ENCODE measurements around the gene GRIA1. TPM values are rescaled to one million over a fixed set of nuclear protein-coding genes. Genes with fewer than 3 reads are reported as not detected.

GRIA1 gene
- total RNA-seq, 3 donors from 2014 or later = 0.10 to 0.54 TPM; not detected in 1

DNA sequence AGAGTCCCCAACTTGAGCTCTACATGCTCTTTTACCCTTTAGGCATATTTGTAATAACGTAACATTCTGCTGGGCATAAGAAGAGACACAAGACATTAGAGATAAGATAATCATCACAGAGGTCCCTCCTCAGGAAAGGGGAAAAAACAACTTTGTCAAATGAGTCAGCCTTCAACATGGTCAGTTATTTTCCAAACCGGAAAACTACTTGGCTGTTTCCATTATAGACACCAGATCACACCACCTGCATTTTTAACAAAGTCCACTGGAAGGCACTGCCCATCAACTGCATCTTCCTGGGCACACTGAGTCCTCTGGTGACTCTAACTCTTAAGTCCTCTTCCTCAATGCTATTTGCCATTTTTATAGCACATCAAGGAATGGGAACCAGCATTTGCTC is 326.4 kb downstream of the GRIA1 start:
- no peaks in the 10 kb centered on the region for H3K9me3 ChIP-seq
- H3K36me3 ChIP-seq (ENCODE audit: low read depth) = no peaks in the 10 kb centered on the region
- no peaks in the 10 kb centered on the region for H3K4me1 ChIP-seq (ENCODE audit: low read depth)
- intact Hi-C loops (cut with DNase I, micrococcal nuclease) = no loop called here
- ATAC-seq = no peak
- TF ChIP-seq, protein P1, sequence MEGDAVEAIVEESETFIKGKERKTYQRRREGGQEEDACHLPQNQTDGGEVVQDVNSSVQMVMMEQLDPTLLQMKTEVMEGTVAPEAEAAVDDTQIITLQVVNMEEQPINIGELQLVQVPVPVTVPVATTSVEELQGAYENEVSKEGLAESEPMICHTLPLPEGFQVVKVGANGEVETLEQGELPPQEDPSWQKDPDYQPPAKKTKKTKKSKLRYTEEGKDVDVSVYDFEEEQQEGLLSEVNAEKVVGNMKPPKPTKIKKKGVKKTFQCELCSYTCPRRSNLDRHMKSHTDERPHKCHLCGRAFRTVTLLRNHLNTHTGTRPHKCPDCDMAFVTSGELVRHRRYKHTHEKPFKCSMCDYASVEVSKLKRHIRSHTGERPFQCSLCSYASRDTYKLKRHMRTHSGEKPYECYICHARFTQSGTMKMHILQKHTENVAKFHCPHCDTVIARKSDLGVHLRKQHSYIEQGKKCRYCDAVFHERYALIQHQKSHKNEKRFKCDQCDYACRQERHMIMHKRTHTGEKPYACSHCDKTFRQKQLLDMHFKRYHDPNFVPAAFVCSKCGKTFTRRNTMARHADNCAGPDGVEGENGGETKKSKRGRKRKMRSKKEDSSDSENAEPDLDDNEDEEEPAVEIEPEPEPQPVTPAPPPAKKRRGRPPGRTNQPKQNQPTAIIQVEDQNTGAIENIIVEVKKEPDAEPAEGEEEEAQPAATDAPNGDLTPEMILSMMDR (IDR thresholded peaks at IDR 0.05) = no peak
- H3K4me3 ChIP-seq = no peak overlapping the region
- no peak for DNase-seq

DNA sequence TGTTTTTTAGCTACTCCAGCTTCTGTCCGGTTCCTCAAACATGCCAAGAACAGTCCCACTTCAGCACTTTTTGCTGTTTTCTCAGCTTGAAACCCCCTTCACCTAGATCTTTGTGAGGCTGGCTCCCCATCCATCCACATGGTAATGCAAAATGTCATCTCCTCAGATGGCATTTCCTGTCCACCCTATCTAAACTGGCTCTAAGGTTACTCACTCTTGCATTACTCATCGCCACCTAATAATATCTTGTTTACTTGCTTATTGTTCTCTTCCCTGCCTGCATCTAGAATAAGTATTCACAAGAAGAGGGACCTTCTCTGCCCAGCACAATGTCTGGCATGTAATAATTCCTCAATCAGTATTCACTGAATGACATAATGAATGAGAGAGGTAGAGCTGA is 328.2 kb downstream of the GRIA1 start:
- Histone ChIP-seq H3K36me3 (ENCODE audit: low read depth) (no peaks in the 10 kb centered on the region), H3K4me1 (ENCODE audit: low read depth) (no peaks in the 10 kb centered on the region), H3K9me3 (no peaks in the 10 kb centered on the region), H3K4me3 (no peak overlapping the region)
- no peak for DNase-seq
- intact Hi-C loops (cut with DNase I, micrococcal nuclease) = no loop called here
- TF ChIP-seq, protein P1 (IDR thresholded peaks at IDR 0.05) = no peak
- ATAC-seq = no peak

DNA sequence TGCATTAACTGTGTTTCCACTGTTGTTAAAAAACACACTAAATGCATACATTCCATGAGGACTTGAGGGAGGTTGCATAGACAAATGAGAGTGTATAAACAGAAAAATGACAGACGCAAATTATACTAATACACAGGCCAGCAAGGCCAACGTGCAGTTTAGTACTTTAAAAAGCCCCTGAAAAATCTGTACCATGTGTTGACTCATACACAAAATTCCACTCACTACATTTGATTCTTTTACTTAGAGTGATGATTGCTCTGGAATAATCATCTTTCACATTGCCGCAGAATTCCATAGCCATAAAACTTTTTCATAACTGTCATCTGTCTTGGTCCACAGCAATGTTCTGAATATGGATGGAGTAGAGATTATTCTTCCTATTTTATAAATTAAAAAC is 332.6 kb downstream of the GRIA1 start:
- no peaks in the 10 kb centered on the region for H3K4me1 ChIP-seq (ENCODE audit: low read depth)
- intact Hi-C loops (cut with DNase I, micrococcal nuclease) = no loop called here
- TF ChIP-seq, protein P1 (IDR thresholded peaks at IDR 0.05) = no peak
- no peak for ATAC-seq
- no peak for DNase-seq
- no peaks in the 10 kb centered on the region for H3K9me3 ChIP-seq
- H3K4me3 ChIP-seq = no peak overlapping the region
- H3K36me3 ChIP-seq (ENCODE audit: low read depth) = no peaks in the 10 kb centered on the region

DNA sequence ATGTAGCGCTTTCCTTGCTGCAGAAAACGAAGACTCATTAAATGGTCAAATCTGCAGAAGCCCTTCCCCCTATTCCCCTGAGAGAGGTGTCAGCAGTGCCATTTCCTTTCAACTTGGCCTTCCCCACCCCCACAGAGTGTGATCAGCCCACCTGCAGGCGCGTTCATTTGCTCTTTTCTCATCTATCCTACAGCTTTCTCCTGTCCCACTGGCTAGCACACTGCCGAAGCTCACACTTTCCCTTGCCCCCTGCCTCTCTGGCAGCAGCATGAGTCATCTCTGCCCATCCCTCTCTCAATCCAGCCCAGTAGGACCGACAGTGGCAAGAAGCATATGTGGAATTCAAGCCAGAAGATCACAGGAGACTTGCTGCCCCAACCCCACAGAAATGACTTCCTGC is 334.4 kb downstream of the GRIA1 start:
- Histone ChIP-seq H3K9me3 (no peaks in the 10 kb centered on the region), H3K36me3 (ENCODE audit: low read depth) (no peaks in the 10 kb centered on the region), H3K4me3 (no peak overlapping the region), H3K4me1 (ENCODE audit: low read depth) (no peaks in the 10 kb centered on the region)
- TF ChIP-seq, protein P1 (IDR thresholded peaks at IDR 0.05) = no peak
- no peak for ATAC-seq
- no peak for DNase-seq
- intact Hi-C loops (cut with DNase I, micrococcal nuclease) = no loop called here

DNA sequence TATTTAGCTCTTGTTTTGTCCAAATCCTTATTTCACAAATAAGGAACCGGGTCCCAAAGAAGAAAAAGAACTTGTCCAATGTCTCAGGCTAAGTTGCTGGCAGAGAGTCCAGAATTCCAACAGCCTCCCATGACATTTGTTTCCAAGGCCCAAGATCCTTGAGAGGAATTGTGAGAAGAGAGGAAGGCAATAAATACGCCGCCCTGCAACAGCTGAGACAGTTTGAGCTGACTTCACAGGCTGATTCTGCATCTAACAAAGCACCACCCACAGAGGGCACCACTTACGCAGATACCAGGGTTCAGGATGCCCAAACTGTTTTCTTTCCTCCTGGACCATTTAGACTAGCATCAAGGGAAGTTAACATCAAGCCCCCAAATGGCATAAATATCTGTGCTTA is 336.9 kb downstream of the GRIA1 start:
- Histone ChIP-seq H3K4me3 (no peak overlapping the region), H3K4me1 (ENCODE audit: low read depth) (no peaks in the 10 kb centered on the region), H3K9me3 (no peaks in the 10 kb centered on the region), H3K36me3 (ENCODE audit: low read depth) (no peaks in the 10 kb centered on the region)
- intact Hi-C loops (cut with DNase I, micrococcal nuclease) = no loop called here
- TF ChIP-seq, protein P1 (IDR thresholded peaks at IDR 0.05) = no peak
- no peak for ATAC-seq
- no peak for DNase-seq

DNA sequence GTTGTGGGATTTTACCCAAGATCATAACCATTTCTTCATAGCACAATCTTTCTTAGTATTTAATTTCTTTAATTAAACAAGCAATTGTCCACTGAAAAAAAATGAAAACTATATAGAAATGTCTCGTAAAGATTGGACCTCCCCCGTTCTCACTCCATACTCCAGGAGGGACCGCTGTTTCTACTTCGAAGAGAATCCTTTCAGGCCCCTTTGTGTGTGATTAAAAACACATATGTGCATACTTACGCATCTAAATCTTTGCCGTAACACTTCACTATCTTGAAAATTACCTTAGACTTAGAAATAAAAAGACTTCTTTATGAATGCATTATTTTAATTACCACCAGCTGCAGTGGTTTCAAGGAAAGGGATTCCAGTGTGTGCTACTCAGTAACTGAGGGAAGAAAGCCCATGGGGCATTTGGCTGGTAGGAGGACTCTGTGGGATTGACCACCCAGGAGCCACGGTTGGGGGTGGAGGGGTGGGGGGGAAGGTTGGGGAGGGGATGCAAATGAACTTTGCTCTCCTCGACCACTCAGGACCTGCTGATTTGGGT is 339.1 kb downstream of the GRIA1 start:
- TF ChIP-seq, protein P1 (IDR thresholded peaks at IDR 0.05) = no peak
- H3K4me1 ChIP-seq (ENCODE audit: low read depth) = no peaks in the 10 kb centered on the region
- H3K36me3 ChIP-seq (ENCODE audit: low read depth) = no peaks in the 10 kb centered on the region
- H3K9me3 ChIP-seq = no peaks in the 10 kb centered on the region
- no peak for ATAC-seq
- intact Hi-C loops (cut with DNase I, micrococcal nuclease) = no loop called here
- no peak overlapping the region for H3K4me3 ChIP-seq
- DNase-seq = no peak
